D721Med (cell line): ENCODE data around the gene TNK2.
"Not testable (repeated sequence)": the region's sequence is repeated elsewhere in the genome, so short reads cannot be mapped to it uniquely, and the experiment has no call there.

Experiments used
- DNase-seq: peaks from one replicate; pipeline ENCODE4 v3.0.0; 2011; ENCODE audit warnings: low spot score; ENCODE audit not compliant: insufficient read length
- FAIRE-seq: peaks from 2 replicates; lab custom pipeline; 2011; peaks lifted over from hg19 to GRCh38; lab: Jason Lieb, UNC
- TF ChIP-seq, protein P1 (sequence below): IDR thresholded peaks from 2 replicates; pipeline ENCODE4 v1.5.1; 2012; ENCODE audit warnings: mild to moderate bottlenecking, control low read depth; ENCODE audit not compliant: insufficient read depth; ENCODE audit errors: missing control alignments

The TNK2 gene

DNA sequence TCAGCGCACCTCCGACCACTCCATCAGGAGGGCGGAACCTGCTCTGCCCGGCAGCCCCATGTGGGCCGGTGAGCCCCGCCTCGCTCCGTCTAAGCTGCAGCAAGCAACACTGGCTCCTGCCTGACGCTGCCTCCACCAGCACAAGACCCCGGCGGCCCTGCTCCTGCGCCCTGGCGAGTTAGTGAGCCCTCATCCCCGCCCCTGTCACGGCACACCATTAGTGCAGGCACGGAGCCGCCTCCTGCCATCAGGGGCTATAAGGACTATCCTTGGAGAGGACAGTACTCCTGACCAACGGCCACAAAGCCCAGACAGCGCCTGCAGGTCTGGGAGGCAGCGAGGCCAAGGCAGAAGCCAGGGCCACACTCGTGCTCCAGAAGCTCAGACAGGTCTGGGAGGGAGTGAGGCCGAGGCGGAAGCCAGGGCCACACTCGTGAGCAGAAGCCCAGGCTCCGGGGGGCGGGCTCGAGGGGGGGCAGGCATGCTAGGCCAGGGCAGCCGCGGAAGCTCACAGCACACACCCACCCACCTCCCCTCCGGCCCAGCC is 39.4 kb downstream of the TNK2 start:
- FAIRE-seq, result no peak
- no peak for DNase-seq
- TF ChIP-seq, protein P1, sequence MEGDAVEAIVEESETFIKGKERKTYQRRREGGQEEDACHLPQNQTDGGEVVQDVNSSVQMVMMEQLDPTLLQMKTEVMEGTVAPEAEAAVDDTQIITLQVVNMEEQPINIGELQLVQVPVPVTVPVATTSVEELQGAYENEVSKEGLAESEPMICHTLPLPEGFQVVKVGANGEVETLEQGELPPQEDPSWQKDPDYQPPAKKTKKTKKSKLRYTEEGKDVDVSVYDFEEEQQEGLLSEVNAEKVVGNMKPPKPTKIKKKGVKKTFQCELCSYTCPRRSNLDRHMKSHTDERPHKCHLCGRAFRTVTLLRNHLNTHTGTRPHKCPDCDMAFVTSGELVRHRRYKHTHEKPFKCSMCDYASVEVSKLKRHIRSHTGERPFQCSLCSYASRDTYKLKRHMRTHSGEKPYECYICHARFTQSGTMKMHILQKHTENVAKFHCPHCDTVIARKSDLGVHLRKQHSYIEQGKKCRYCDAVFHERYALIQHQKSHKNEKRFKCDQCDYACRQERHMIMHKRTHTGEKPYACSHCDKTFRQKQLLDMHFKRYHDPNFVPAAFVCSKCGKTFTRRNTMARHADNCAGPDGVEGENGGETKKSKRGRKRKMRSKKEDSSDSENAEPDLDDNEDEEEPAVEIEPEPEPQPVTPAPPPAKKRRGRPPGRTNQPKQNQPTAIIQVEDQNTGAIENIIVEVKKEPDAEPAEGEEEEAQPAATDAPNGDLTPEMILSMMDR, result no peak

DNA sequence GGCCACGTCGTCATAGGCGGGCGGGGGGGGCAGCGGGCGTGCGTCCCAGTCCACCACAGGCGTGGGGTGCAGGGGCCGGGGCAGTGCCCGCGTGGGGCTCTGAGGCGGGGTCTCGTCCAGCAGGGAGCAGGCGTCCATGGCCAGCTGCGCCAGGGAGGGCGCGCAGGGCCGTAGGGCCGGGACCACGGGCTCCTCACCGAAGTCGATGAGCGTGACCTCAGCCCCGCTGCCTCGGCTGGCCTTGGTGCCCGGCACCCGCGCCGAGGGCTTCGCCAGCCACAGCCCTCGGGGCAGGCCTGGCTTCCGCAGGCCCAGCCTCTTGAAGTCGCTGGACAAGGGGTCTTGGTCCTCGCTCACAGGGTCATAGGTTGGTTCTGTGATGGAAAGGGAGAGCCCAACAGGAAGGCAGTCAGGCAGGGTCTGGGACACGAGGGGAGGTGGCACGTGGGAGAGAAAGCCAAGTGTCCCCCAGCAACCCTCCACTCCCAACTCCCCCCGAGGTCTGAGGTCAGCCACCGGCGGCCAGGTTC is 40.0 kb downstream of the TNK2 start:
- no peak for DNase-seq
- FAIRE-seq, result no peak
- TF ChIP-seq, protein P1, result no peak

DNA sequence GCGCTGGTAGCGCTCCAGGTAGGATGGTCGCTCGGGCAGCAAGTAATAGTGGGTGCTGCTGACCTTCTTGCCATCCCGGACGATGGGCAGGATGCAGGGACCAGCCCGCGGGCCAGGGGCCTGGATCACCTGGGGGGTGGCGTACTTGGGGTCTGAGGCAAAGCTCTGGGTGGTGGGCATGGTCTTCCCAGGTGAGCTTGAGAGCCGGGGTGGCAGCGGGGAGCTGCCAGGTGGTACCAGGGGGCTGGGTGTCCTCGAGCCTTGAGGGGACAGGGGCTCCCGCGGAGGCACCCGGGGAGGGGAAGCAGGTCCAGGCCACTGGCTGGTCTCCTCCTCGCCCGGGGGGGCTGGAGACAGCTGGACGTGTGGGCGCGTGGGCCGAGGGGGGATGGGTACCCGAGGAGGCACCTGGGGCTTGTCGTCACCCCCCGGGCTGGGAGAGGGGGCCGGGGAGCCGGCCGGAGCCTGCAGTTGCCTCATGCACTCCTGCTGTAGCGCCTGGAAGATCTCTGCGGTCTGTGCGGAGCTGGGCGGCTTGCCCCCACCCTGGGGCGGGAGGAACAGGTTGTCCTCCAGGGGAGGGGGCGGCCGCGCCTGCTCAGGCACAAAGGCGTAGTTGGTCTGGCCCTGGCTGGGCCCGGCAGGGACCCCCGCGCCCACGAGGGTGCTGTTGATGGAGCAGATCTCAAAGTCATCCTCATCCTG is 40.6 kb downstream of the TNK2 start:
- TF ChIP-seq, protein P1, result no peak

DNA sequence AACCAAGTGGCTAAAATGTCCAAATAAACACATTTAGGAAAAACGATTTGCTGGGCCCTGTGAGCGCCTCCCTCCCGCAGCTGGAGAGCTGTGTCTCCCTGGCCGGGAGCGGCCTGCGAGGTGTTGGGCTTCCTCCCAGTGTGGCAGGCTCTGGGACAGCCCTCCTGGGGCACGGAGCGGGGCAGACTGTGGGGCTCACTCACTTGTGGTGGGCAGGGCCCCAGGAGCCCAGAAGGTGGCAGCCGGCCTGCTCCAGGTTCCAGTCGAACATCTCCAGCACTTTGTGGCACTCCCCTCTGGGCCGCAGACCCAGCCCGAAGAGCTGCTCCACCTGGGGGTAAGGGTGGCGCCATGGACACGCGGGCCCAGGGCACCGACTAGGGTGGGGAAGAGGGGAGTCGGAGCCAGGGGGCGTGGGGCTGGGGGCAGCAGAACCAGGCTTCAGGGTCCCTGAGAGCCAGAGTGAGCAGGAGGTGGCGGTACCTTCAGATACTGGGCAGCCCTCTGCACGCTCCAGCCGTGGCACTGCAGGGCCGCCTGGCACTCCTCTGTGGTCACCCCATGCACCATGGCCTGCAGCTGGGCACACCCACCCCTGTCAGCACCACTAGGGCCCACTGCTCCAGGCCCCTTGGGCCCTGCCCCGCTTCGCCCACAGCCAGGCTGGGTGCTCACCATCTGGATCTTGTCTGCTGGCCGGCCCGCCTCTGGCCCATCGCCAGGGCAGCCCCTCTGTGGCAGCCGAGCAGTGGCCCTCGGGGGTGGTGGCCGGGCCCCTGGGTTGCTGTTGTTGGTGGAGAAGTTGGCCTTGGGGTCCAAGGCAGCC is 41.5 kb downstream of the TNK2 start:
- FAIRE-seq (no peak), DNase-seq (no peak)
- TF ChIP-seq, protein P1, result no peak

More for the DNA sequence above, 40.6 kb downstream of the TNK2 start:
- DNase-seq (no peak), FAIRE-seq (no peak)

DNA sequence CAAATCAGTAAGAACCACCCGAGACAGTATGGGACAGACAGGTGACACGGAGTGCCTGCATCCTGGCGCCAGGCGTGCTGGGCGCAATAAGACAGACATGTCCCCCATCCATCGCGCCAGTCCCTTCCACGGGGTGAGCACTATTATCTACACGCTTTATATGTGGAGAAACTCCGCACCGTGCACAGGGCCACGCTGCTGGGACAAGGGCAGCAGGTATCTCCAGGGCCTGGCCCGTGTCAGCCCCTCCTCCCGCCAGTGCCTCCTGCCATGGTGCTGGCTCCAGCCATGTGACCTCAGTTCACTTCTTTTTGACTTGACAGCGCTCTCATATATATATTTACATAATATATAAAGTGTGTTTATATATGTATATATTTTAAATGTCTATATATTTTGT is 42.6 kb downstream of the TNK2 start:
- TF ChIP-seq, protein P1, result no peak
- no peak for DNase-seq
- no peak for FAIRE-seq

DNA sequence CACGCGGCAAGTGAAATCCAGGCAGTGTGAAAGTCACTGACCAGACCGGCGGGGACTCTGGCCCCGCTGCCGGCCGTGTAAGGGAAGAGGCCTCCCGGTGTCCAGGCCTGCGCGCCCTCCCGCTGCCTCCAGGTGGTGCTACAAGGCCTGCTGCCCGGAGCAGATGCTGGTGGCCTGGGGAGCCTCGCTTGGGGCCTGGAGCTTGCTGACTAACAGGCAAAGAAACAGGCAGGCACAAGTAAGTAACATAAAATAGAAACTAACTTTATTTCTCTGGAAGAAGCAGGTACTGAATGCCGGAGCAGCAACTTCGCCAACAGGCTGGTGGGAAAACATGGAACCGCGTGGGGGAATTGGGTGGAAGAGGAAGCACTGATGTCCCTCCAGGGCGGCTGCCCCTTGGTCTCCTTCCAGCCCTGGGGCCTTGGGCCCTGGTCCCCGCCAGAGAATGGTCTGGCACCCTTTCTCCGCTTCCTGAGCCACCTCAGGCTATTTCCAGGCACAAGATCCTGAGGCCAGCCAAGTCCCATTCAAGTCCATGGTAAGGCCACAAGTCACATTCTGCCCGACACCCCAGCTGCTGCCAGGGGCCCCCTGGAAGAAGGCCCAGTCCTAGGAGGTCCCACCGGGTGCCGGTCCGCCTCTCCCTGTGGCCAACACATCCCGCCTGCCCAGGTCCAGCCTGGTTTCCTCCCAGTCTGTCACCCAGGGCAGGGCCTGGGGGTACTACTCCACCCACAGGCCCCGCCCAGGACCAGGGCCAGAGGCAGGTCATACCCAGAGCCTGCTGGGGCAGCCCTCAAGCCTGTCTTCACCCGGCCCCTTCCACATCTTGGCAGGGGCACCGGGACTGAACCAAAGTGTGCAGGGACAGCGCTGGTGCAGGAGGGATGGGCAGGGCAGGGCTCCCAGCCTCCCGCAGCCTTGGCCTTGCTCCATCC is 45.0 kb downstream of the TNK2 start:
- FAIRE-seq, result no peak
- TF ChIP-seq, protein P1, result peak; percentile 59
- DNase-seq, result peak; percentile 76

DNA sequence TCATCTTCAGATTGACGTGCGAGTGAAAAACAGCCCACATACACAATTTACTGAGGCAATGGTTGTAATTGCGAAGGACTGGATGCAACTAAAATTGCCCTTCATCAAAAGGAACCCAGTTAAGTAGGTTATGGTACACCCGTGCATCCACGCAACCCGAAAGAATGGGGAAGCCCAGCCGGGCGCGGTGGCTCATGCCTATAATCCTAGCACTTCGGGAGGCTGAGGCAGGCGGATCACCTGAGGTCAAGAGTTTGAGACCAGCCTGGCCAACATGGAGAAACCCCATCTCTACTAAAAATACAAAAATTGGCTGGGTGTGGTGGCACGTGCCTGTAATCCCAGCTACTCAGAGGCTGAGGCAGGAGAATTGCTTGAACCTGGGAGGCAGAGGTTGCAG is 46.0 kb downstream of the TNK2 start:
- DNase-seq, FAIRE-seq: not testable (repeated sequence)
